ENCODE measurements around the gene BLVRB.
"Not testable (repeated sequence)": the region's sequence is repeated elsewhere in the genome, so short reads cannot be mapped to it uniquely, and the experiment has no call there.

GRCh38 chr19:40408598-40408925, 57.0 kb downstream of the BLVRB start:
- not testable (repeated sequence) for TF ChIP-seq CBFB (CRISPR knock-in tag; IDR thresholded peaks at IDR 0.05; ENCODE audit: low read depth); ZBTB21 (CRISPR knock-in tag; IDR thresholded peaks at IDR 0.05; ENCODE audit: borderline replicate concordance); ZNF512 (CRISPR knock-in tag; IDR thresholded peaks at IDR 0.05; ENCODE audit: borderline replicate concordance); PREB (CRISPR knock-in tag; IDR thresholded peaks at IDR 0.05; ENCODE audit: borderline replicate concordance); ZNF281 (CRISPR knock-in tag; IDR thresholded peaks at IDR 0.05)
- TF ChIP-seq, protein P1, sequence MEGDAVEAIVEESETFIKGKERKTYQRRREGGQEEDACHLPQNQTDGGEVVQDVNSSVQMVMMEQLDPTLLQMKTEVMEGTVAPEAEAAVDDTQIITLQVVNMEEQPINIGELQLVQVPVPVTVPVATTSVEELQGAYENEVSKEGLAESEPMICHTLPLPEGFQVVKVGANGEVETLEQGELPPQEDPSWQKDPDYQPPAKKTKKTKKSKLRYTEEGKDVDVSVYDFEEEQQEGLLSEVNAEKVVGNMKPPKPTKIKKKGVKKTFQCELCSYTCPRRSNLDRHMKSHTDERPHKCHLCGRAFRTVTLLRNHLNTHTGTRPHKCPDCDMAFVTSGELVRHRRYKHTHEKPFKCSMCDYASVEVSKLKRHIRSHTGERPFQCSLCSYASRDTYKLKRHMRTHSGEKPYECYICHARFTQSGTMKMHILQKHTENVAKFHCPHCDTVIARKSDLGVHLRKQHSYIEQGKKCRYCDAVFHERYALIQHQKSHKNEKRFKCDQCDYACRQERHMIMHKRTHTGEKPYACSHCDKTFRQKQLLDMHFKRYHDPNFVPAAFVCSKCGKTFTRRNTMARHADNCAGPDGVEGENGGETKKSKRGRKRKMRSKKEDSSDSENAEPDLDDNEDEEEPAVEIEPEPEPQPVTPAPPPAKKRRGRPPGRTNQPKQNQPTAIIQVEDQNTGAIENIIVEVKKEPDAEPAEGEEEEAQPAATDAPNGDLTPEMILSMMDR (IDR thresholded peaks at IDR 0.05) = not testable (repeated sequence)
- TF ChIP-seq, protein P2, sequence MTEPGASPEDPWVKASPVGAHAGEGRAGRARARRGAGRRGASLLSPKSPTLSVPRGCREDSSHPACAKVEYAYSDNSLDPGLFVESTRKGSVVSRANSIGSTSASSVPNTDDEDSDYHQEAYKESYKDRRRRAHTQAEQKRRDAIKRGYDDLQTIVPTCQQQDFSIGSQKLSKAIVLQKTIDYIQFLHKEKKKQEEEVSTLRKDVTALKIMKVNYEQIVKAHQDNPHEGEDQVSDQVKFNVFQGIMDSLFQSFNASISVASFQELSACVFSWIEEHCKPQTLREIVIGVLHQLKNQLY (CRISPR knock-in tag; IDR thresholded peaks at IDR 0.05) = not testable (repeated sequence)
